SH-SY5Y (cell line): ENCODE data around the gene CEMIP2.

ENCODE experiments used
- GATA2 ChIP-seq: IDR thresholded peaks from 2 replicates; pipeline ENCODE4 v1.6.1; 2011; ENCODE audit warnings: mild to moderate bottlenecking, low read depth, low read length
- GATA3 ChIP-seq: IDR thresholded peaks from 2 replicates; pipeline ENCODE4 v1.6.1; 2011; ENCODE audit warnings: low read depth, mild to moderate bottlenecking, low read length, moderate library complexity

The CEMIP2 gene

GRCh38 chr9:71746023-71746757, 22.1 kb downstream of the CEMIP2 start:
- TF ChIP-seq GATA2 (no peak), GATA3 (no peak)

- TF ChIP-seq GATA3: no peak
- TF ChIP-seq GATA2: no peak
Observed at GRCh38 chr9:71744754-71745521, 23.4 kb downstream of the CEMIP2 start.

- TF ChIP-seq GATA3 (no peak), GATA2 (no peak)
Observed at GRCh38 chr9:71743882-71744281, 24.4 kb downstream of the CEMIP2 start.

GRCh38 chr9:71743217-71743705, 25.1 kb downstream of the CEMIP2 start:
- TF ChIP-seq GATA3 (no peak), GATA2 (no peak)

- no peak for TF ChIP-seq GATA2
- no peak for TF ChIP-seq GATA3
Observed at GRCh38 chr9:71742703-71743102, 25.6 kb downstream of the CEMIP2 start.

- TF ChIP-seq GATA2 (no peak), GATA3 (no peak)
Observed at GRCh38 chr9:71741926-71742648, 26.2 kb downstream of the CEMIP2 start.

GRCh38 chr9:71740199-71740598, 28.1 kb downstream of the CEMIP2 start:
- TF ChIP-seq GATA2: no peak
- no peak for TF ChIP-seq GATA3

- TF ChIP-seq GATA2 (no peak), GATA3 (no peak)
Observed at GRCh38 chr9:71737455-71737854, 30.9 kb downstream of the CEMIP2 start.

- no peak for TF ChIP-seq GATA2
- no peak for TF ChIP-seq GATA3
Observed at GRCh38 chr9:71736236-71736635, 32.1 kb downstream of the CEMIP2 start.

- no peak for TF ChIP-seq GATA3
- TF ChIP-seq GATA2: no peak
Observed at GRCh38 chr9:71734950-71735349, 33.4 kb downstream of the CEMIP2 start.

- no peak for TF ChIP-seq GATA3
- no peak for TF ChIP-seq GATA2
Observed at GRCh38 chr9:71733176-71733575, 35.1 kb downstream of the CEMIP2 start.

- TF ChIP-seq GATA2: no peak
- no peak for TF ChIP-seq GATA3
Observed at GRCh38 chr9:71729816-71730526, 38.3 kb downstream of the CEMIP2 start.

GRCh38 chr9:71726723-71727122, 41.6 kb downstream of the CEMIP2 start:
- no peak for TF ChIP-seq GATA2
- no peak for TF ChIP-seq GATA3
